Measurements from ENCODE around the gene NKAP.

Gene NKAP

DNA sequence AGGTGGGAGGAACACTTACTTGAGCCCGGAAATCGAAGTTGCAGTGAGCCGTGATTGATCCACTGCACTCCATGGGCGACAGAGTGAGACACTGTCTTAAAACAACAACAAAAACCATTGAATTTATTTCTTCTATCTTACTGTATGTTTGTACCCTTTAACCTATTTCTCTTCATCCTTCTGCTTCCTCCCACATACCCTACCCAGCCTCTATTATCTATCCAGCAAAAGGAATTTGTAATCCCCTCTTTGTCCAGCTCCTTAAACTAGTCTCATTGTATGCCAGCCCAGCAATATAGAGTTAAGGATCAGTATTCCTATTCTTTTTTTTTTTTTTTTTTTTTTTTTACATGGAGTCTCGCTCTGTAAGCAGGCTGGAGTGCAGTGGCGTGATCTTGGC lies 1.9 kb upstream of the NKAP start:
- TF ChIP-seq GATA2 (IDR thresholded peaks at IDR 0.05; ENCODE audit: low read depth, low read length) (no peak), GATA3 (IDR thresholded peaks at IDR 0.05; ENCODE audit: low read depth, low read length) (no peak)

DNA sequence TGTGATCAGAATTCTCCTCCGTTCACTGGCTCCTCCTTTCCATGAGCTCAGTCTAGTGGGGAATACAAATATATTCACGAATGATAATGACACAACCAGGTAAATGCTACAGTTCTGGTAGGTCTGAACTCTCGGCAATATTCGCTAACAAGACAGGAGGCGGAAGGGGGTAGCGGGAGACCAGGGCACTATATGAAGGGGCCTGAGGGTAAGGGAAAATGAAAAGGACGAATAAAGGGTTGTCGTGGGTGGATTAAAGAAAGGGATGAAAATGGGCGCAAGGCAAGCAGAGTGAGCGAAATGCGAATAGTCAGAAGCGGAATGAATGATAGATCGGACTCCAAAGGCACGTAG lies 743 bp downstream of the NKAP start:
- no peak for TF ChIP-seq GATA2 (IDR thresholded peaks at IDR 0.05; ENCODE audit: low read depth, low read length)
- no peak for TF ChIP-seq GATA3 (IDR thresholded peaks at IDR 0.05; ENCODE audit: low read depth, low read length)

DNA sequence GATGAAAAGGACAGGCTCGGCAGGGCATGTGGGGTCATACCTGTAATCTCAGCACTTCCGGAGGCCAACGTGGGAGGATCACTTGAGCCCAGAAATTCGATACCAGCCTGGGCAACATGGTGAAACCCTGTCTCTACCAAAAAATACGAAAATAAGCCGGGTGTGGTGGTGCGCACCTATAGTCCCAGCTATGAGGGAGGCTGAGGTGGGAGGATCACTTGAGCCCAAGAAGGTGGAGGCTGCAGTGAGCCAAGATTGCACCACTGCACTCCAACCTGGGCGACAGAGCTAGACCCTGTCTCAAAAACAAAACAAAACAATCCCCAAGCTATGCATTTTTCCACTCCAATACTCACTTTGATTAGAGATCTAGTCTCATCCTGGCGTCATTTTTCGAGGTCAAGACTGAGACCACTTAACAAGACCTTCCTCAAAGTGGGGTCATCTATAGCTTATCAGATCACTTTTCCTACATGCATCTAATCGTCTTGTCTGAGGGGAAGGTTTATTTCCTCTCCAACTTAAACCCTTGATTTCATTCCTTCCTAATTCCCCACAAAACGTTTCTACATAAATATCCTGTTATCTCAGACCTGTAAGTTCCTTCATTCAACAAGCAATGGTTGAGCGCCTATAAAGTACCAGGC lies 1.3 kb downstream of the NKAP start:
- TF ChIP-seq GATA2 (IDR thresholded peaks at IDR 0.05; ENCODE audit: low read depth, low read length) (no peak), GATA3 (IDR thresholded peaks at IDR 0.05; ENCODE audit: low read depth, low read length) (no peak)

DNA sequence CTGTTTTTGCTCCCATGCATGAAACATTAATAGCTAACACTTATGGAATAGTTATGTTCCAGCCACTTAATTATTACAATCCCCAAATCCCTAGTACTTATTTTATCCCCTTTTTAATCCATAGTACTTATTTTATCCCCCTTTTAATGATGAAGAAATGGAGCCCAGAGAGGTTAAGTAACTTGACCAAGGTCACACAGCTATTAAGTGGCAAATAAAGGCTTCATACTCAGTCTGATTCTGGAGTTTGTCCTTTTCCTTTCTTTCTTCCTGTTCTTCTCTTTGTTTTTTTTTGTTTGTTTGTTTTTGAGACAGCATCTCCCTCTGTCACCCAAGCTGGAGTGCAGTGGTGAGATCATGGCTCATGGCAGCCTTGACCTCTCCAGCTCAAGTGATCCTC lies 2.2 kb downstream of the NKAP start:
- TF ChIP-seq GATA3 (IDR thresholded peaks at IDR 0.05; ENCODE audit: low read depth, low read length) (no peak), GATA2 (IDR thresholded peaks at IDR 0.05; ENCODE audit: low read depth, low read length) (no peak)

DNA sequence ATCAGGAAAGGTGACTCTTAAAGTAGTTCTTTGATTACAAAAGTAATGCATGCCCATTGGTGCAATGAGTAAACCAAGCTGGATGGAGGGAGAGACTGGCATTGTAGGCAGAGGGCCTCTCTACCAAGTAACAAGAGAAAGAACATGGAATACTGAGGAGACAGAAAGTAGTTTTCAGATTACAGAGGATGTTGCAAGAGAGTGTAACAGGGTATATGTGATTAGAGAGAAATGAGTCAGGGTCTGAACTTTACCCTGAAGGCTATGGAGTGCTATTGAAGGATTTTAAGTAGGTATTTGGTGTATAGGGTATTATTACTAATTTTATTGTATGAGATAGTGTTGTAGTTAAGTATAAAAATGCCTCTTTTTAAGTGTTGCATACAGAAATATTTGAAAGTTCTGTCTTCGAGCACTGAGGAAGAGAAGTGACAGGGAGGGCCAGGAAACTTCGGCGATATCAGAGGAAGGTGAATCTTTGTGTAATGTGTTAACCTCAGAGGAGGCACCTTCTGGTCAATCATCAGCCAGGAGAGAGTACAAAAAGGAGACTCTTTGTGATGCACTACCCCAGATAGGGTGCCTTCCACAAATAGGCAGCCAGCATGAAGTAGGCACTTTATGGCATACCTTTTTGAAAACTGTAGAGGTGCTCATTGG lies 8.2 kb downstream of the NKAP start:
- no peak for TF ChIP-seq GATA2 (IDR thresholded peaks at IDR 0.05; ENCODE audit: low read depth, low read length)
- TF ChIP-seq GATA3 (IDR thresholded peaks at IDR 0.05; ENCODE audit: low read depth, low read length), result no peak

DNA sequence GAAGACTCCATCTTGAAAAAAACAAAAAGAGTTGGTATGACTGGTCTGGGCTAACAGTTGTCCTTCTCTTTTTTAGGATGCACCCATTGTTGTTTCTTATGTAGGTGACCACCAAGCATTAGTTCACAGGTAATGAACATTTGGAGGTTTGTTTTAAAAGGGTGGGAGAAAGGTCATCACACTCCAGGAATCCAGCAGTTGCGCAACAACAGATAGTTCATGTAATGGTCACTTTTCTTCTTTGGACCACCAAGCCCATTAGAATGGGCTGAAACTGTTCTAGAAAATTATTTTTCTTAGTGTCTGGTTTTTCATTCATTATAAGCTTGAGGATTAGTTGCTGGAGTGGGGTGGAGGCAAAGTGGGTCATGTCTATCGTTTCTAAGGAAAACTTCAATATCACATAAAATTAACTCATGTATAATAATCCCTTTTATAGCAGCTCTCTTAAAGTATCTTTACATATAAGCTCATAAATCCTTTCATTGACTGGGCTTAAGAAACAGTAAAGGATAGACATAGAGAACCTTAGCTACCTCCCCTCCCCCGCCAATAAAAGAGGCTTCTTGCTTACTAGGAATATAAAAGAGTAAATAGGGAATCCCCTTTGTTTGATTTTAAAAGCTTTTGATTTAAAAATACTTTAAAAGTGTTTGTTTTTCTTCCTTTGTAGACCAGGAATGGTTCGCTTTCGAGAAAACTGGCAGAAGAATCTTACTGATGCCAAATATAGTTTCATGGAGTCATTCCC lies 23.5 kb downstream of the NKAP start:
- TF ChIP-seq GATA3 (IDR thresholded peaks at IDR 0.05; ENCODE audit: low read depth, low read length), result no peak
- TF ChIP-seq GATA2 (IDR thresholded peaks at IDR 0.05; ENCODE audit: low read depth, low read length), result no peak

GRCh38 chrX:119917877-119918276 lies 25.7 kb downstream of the NKAP start:
- TF ChIP-seq GATA3 (IDR thresholded peaks at IDR 0.05; ENCODE audit: low read depth, low read length) (no peak), GATA2 (IDR thresholded peaks at IDR 0.05; ENCODE audit: low read depth, low read length) (no peak)

GRCh38 chrX:119916310-119916709 lies 27.2 kb downstream of the NKAP start:
- TF ChIP-seq GATA2 (IDR thresholded peaks at IDR 0.05; ENCODE audit: low read depth, low read length) (no peak), GATA3 (IDR thresholded peaks at IDR 0.05; ENCODE audit: low read depth, low read length) (no peak)

DNA sequence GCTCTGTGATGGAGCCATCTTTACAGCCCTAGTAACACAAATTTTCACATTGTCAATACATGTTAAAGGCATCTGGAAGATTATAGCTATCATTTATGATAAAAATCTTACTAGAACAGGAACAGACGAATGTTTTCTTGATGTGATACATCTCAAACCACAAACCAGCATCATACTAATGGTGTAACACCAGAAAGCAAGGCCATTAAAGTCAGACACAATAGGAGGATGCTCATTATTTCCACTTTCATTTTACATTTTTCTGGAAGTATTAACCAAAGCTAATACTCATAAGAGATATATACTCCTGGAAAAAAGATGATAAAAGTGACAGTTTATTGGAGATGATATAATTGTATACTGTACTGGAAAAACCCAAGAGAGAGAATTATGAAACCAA lies 42.6 kb downstream of the NKAP start:
- no peak for TF ChIP-seq GATA2 (IDR thresholded peaks at IDR 0.05; ENCODE audit: low read depth, low read length)
- no peak for TF ChIP-seq GATA3 (IDR thresholded peaks at IDR 0.05; ENCODE audit: low read depth, low read length)

DNA sequence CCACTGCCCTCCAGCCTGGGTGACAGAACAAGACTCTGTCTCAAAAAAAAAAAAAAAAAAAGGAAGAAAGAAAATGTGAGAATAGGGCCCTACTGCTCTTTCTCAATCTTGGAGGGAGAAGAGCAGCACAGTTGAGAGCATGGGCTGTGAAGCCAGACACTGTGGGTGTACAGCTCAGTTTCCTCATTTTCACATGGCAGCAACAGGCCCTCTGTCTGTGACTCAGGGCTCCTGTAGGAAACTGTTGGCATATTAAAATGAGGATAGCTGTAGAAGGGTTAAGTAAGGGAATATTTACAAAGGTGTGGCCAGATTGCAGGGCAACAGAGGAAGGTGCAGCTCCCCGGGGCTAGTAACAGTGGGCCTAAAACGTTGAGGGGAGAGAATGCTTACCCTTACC lies 44.4 kb downstream of the NKAP start:
- TF ChIP-seq GATA3 (IDR thresholded peaks at IDR 0.05; ENCODE audit: low read depth, low read length) (no peak), GATA2 (IDR thresholded peaks at IDR 0.05; ENCODE audit: low read depth, low read length) (no peak)

DNA sequence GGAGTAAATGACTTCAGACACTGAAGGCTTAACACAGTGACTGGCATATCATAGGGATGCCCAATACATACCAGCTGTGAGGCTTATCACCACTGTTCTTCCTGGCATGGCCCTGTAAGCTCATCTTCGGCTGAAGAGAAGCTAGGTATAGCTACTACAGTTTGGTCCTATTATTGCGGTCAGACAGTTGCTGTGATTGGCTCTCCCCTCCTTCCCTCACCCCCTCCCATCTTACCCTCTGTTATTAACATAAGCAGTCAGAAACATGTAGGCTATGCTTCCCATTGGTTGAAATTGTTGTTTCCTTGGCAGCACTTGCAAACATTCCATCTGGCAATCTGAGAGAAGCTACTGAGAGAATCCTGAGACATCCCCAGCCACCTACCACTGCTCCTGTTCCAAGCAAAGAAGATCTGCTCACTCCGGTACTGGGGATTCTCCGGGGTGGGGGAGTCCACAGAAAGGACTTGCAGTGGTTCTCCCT lies 47.7 kb downstream of the NKAP start, which contains the start of gene AKAP14:
TSS of gene AKAP14 (plus strand) at position 51 of the 484 bp plus-strand sequence. CDS start 7,331 bp downstream, outside the sequence.
- TF ChIP-seq GATA3 (IDR thresholded peaks at IDR 0.05; ENCODE audit: low read depth, low read length), result no peak
- TF ChIP-seq GATA2 (IDR thresholded peaks at IDR 0.05; ENCODE audit: low read depth, low read length), result no peak

DNA sequence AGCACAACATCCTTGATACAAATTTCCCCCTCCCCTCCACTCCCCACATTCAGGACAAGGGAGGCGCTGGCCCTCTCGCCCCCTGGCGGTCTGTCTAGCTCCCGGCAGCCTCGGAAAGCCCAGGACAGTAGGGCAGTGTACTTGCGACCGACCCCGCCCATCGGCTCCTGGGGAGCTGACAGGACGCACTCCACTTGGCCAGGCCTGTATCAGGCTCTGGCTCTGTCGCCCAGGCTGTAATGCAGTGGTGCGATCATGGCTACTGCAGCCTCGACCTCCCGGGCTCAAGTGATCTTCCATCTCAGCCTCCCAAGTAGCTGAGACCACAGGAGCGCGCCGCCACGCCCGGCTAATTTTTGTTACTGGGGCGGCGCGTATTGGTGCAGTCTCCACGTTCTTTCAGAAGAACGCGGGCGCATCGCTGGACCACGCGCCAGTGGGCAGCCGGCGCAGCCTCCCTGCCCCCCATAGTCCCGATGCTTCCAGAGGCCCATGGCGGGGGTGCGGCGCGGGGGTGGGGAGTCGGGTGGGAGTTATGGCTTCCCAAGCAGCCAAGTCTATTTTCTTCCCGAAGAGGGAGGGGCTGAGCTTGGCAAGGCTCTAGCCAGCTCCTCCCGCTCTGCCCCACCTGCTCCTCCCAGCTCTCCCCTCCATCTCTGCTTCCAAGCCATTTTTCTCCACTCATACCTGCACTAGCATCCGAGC lies 55.7 kb downstream of the NKAP start:
- TF ChIP-seq GATA2 (IDR thresholded peaks at IDR 0.05; ENCODE audit: low read depth, low read length) (no peak), GATA3 (IDR thresholded peaks at IDR 0.05; ENCODE audit: low read depth, low read length) (no peak)

GRCh38 chrX:119885554-119886428 lies 57.8 kb downstream of the NKAP start:
- TF ChIP-seq GATA2 (IDR thresholded peaks at IDR 0.05; ENCODE audit: low read depth, low read length) (no peak), GATA3 (IDR thresholded peaks at IDR 0.05; ENCODE audit: low read depth, low read length) (no peak)
